Nephron (organoid): Measurements from ENCODE around the gene PRKG1.
A peak's percentile ranks its signal among the peaks of the same experiment; 100 is the strongest.

ENCODE experiments used
- H3K27ac Mint-ChIP-seq, 3 experiments: 2 replicates each; pipeline ENCODE4 v1.8.0; 2020; ENCODE audit warnings: mixed read lengths in 3 of 3, mild to moderate bottlenecking in 2 of 3, moderate library complexity in 1 of 3
- H3K27me3 Mint-ChIP-seq: 2 replicates; pipeline ENCODE4 v1.8.0; 2021; ENCODE audit warnings: low read depth, mild to moderate bottlenecking, moderate library complexity, mixed read lengths
- H3K36me3 Mint-ChIP-seq: 2 replicates; pipeline ENCODE4 v1.8.0; 2020; ENCODE audit warnings: low read depth, mixed read lengths
- H3K4me1 Mint-ChIP-seq: 2 replicates; pipeline ENCODE4 v1.8.0; 2020; ENCODE audit warnings: mixed read lengths
- H3K4me3 Mint-ChIP-seq, 3 experiments: 2 replicates each; pipeline ENCODE4 v1.8.0; 2020; ENCODE audit warnings: mild to moderate bottlenecking in 3 of 3, mixed read lengths in 3 of 3, moderate library complexity in 2 of 3
- H3K9me3 Mint-ChIP-seq: 2 replicates; pipeline ENCODE4 v1.8.0; 2020; ENCODE audit warnings: mixed read lengths
- TF ChIP-seq, protein P1 (sequence below), 3 experiments: fragments of 200-600 bp; sonication (generic); IDR thresholded peaks; one replicate each; pipeline ENCODE4 v1.5.0; 2021; ENCODE audit warnings: antibody characterized with exemption in 3 of 3; ENCODE audit not compliant: unreplicated experiment in 3 of 3

PRKG1 gene

DNA sequence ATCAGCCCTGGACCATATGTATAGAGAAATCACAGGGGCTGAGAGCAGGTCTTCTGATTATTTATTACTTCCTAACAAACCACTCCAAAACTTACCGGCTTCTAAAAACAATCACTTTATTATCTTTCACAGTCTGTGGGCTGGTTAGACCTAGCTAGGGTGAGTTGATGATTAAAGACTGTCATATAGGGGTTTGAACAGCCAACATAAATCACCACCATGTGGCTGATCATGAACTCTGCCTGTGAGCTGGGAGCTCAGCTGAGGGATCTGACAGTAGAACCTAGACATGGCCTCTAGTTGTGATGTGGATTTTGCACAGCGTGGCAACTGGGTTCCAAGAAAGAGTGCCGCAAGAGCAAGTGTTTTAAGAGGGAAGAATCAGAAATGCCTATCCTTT lies 319.8 kb downstream of the PRKG1 start:
- Mint-ChIP-seq H3K27me3 (no peaks in the 10 kb centered on the region), H3K27ac (peak overlapping the region; percentile 66 to 75 (median 72)), H3K4me1 (peaks cover 30% of the 10 kb centered on the region), H3K4me3 (no peak overlapping the region), H3K36me3 (no peaks in the 10 kb centered on the region), H3K9me3 (no peaks in the 10 kb centered on the region)
- TF ChIP-seq, protein P1, sequence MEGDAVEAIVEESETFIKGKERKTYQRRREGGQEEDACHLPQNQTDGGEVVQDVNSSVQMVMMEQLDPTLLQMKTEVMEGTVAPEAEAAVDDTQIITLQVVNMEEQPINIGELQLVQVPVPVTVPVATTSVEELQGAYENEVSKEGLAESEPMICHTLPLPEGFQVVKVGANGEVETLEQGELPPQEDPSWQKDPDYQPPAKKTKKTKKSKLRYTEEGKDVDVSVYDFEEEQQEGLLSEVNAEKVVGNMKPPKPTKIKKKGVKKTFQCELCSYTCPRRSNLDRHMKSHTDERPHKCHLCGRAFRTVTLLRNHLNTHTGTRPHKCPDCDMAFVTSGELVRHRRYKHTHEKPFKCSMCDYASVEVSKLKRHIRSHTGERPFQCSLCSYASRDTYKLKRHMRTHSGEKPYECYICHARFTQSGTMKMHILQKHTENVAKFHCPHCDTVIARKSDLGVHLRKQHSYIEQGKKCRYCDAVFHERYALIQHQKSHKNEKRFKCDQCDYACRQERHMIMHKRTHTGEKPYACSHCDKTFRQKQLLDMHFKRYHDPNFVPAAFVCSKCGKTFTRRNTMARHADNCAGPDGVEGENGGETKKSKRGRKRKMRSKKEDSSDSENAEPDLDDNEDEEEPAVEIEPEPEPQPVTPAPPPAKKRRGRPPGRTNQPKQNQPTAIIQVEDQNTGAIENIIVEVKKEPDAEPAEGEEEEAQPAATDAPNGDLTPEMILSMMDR (IDR thresholded peaks at IDR 0.05; ENCODE audit: unreplicated experiment in 3 of 3) = no peak

DNA sequence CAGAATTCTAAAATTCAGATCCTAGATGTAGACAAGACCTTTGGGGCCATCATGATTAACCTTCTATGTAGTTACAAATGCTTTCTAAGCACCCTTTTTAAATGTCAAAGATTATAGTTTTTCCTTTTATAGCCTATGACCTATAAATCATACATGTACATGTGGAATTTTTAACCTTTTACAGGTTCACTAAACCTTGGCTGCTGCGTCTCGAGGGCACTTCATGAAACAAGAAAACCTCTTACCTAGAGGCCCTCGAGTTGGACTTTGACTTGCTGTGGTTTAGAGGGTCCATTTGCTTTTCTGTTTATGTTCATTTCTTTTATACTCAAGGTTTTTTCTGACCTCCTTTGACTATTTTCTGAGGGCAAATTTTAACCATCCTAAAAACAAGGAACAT lies 323.0 kb downstream of the PRKG1 start:
- H3K36me3 Mint-ChIP-seq = no peaks in the 10 kb centered on the region
- peak overlapping the region; percentile 57 to 62 (median 59) for H3K27ac Mint-ChIP-seq
- no peaks in the 10 kb centered on the region for H3K27me3 Mint-ChIP-seq
- TF ChIP-seq, protein P1 (IDR thresholded peaks at IDR 0.05; ENCODE audit: unreplicated experiment in 3 of 3) = no peak
- no peak overlapping the region for H3K4me3 Mint-ChIP-seq
- H3K4me1 Mint-ChIP-seq = peaks cover 18% of the 10 kb centered on the region
- no peaks in the 10 kb centered on the region for H3K9me3 Mint-ChIP-seq

DNA sequence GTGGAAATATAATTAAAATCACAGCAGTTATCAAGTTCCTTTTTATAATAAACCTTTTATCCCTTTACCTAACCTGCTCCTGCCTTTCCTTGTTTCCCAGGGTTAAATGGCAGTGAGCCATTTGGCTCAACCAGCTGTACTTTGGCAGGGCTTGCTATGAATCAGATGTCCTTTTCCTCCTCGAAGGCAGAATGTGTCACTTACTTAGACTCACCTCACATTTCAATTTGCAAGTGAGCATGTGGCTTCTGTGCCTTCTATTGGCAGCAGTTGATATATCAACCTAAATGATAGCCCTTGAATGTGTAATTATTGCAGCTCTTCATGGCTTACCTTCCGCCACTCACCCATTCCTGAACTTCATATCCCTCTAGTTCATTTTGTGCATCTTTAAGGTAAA lies 323.4 kb downstream of the PRKG1 start:
- H3K4me1 Mint-ChIP-seq = peaks cover 18% of the 10 kb centered on the region
- peak overlapping the region; percentile 57 to 62 (median 59) for H3K27ac Mint-ChIP-seq
- no peaks in the 10 kb centered on the region for H3K27me3 Mint-ChIP-seq
- H3K36me3 Mint-ChIP-seq = no peaks in the 10 kb centered on the region
- TF ChIP-seq, protein P1 (IDR thresholded peaks at IDR 0.05; ENCODE audit: unreplicated experiment in 3 of 3) = no peak
- H3K9me3 Mint-ChIP-seq = no peaks in the 10 kb centered on the region
- no peak overlapping the region for H3K4me3 Mint-ChIP-seq

DNA sequence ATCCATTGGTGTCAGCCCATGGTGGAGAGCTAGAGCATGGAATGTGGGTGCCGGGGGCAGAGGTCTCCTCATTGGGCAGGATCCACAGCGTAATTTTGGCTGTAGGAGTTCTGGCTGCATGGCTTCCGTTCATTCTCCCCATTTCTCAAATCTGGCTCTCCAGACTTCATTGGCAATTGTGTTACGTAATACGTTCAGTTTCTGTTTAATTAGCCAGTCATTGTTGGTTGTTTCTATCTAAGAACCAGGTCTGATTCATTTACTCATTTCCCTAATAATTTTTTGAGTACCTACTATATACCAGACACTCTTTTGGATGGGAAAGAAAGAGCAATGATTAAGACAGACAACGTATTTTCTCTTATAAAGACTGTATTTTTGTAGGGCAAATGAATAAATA lies 325.6 kb downstream of the PRKG1 start:
- TF ChIP-seq, protein P1 (IDR thresholded peaks at IDR 0.05; ENCODE audit: unreplicated experiment in 3 of 3) = no peak
- H3K4me1 Mint-ChIP-seq = peaks cover 19% of the 10 kb centered on the region
- no peaks in the 10 kb centered on the region for H3K27me3 Mint-ChIP-seq
- H3K4me3 Mint-ChIP-seq = no peak overlapping the region
- H3K27ac Mint-ChIP-seq = no peak overlapping the region
- H3K36me3 Mint-ChIP-seq = no peaks in the 10 kb centered on the region
- no peaks in the 10 kb centered on the region for H3K9me3 Mint-ChIP-seq

DNA sequence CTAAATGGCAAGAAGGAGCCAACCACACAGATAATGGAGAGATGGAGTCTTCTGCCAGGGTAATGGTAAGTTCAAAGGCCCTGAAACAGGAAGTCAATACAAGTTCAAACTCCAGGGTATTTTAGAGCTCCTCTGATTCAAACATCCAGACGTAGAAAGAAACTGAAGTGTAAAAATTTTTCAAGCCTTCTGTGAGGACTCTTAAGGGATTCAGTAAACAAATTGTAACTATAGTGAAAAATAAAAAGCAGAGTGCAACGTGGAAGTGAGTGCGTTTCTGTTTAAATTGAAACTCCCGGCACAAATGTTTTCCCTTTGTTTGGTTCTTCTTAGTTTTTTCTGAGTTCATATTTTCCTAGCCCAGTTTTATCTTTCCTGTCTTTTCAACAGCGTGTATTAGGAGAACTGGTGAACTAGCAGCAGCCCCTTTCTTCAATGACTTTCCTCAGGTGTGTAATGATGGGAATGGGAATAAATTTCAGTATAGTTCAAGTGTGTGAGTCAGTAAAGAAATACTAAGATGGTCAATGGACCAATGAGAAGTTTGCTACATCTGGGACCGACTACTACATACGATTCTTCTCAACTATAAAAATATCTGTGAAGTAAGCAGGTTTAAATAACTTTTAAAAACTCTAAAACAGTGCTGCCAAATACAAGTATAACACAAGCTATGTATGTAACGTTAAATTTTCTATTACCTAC lies 326.3 kb downstream of the PRKG1 start:
- TF ChIP-seq, protein P1 (IDR thresholded peaks at IDR 0.05; ENCODE audit: unreplicated experiment in 3 of 3) = no peak
- Mint-ChIP-seq H3K4me3 (no peak overlapping the region), H3K4me1 (peaks cover 24% of the 10 kb centered on the region), H3K36me3 (no peaks in the 10 kb centered on the region), H3K9me3 (no peaks in the 10 kb centered on the region), H3K27ac (no peak overlapping the region), H3K27me3 (no peaks in the 10 kb centered on the region)

DNA sequence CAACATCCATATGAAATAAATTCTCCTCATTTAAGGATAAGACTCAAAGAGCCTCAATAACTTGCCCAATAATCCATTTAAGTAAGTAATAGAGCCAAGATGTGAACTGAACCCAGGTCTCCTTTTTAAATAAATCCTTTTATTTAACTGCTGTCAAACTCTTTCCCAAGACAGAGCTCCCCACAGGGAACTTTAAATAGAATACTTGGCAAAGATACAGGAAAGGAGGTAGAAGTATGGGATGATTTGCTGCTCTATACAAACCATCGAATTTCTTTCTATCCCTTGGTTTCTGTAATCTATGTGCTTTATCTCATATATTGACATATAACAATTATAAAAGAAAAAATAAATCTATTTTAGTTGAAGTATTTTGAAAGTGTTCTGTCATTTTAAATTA lies 329.2 kb downstream of the PRKG1 start:
- Mint-ChIP-seq H3K27me3 (no peaks in the 10 kb centered on the region), H3K27ac (peak overlapping the region in 2 of 3 experiments; percentile 22 to 79), H3K36me3 (peaks cover 5% of the 10 kb centered on the region), H3K4me3 (no peak overlapping the region), H3K4me1 (peaks cover 27% of the 10 kb centered on the region), H3K9me3 (peaks cover 3% of the 10 kb centered on the region)
- TF ChIP-seq, protein P1 (IDR thresholded peaks at IDR 0.05; ENCODE audit: unreplicated experiment in 3 of 3) = no peak
